ENCODE measurements around the gene MYRF. TPM values are rescaled to one million over a fixed set of nuclear protein-coding genes. Genes with fewer than 3 reads are reported as not detected.
A peak's percentile ranks its signal among the peaks of the same experiment; 100 is the strongest.

The MYRF gene
- total RNA-seq, 1 donor from 2014 or later, result 0.16 TPM

DNA sequence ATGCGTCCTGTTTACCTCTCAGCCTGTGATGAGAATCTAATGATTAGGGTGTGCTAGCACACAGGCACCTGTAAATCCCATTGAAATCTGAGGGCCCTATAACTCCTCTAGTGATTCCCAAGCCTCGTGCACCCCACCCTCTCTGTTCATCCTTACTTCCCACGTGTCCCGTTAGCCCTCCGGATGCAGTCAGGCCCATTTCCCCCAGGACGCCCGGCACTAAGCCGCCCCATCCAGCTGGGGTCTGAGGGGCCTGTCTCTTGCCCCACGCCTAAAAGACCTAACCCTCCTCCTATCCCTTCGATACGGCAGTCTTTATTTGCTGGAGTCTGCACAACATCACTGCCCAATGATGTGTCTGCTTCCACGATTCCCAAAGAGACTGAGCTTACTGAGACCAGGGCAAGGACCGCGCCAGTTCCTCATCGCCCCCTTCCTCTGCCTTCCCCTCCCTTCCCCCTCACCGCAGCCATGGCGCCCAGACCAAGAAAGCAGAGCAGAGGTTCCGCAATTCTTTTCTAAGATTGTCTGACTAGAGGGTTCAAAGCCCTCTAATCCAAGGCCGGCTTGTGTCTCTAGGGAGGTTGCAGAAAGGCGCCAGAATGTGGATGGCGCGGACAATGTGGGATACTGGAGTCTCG lies 74.6 kb downstream of the MYRF start:
- intact Hi-C loops (cut with DNase I), result no loop called here
- ATAC-seq (ENCODE audit: poor library complexity) (peak; percentile 3), DNase-seq (no peak)

DNA sequence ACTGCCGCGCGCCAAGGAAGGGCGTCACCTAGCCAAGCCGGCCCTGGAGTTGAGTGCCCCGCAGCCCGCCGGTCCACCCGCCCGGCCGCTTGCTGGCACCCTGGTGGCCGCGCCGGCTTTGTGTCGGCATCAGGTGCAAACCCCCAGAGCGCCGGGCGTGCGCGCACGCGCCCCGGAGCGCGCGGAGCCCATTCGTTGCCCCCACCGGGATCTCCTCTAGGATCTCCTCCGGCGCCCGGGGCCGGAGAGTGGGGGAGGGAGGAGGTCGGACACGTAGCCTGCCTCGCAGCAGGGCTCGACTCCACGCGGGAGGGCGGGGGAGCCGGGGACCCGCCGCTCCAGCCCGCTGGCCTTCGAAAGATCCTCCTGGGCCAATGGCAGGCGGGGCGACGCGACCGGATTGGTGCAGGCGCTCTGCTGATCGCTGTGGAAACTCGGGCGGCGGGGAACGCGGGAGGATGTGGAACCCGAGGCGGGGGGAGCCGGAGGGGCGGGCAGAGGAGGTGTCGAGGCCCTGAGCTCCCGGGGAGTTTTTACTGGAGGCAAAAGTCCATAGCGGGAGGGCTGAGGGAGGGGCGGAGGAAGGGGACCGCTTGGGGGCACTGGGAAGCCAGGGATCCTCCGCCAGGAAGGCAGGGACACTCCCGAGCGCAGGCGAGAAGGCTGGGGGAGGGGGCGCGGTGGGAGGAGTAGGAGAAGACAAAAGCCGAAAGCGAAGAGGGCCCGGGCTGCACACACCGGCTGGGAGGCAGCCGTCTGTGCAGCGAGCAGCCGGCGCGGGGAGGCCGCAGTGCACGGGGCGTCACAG lies 75.3 kb downstream of the MYRF start, which contains the start of gene FADS2:
TSS of gene FADS2 (plus strand) at position 730 of the 808 bp plus-strand sequence. CDS start 91 bp downstream, outside the sequence.
- intact Hi-C loops (cut with DNase I), result no loop called here

DNA sequence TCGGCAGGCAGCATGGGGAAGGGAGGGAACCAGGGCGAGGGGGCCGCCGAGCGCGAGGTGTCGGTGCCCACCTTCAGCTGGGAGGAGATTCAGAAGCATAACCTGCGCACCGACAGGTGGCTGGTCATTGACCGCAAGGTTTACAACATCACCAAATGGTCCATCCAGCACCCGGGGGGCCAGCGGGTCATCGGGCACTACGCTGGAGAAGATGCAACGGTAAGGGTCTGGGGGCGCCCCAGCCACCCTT lies 75.9 kb downstream of the MYRF start:
- DNase-seq (no peak), ATAC-seq (ENCODE audit: poor library complexity) (no peak)
- intact Hi-C loops (cut with DNase I), result no loop called here

More for the DNA sequence above, 75.3 kb downstream of the MYRF start, which contains the start of gene FADS2:
- peak; percentile 95 for DNase-seq
- ATAC-seq (ENCODE audit: poor library complexity), result peak; percentile 86

DNA sequence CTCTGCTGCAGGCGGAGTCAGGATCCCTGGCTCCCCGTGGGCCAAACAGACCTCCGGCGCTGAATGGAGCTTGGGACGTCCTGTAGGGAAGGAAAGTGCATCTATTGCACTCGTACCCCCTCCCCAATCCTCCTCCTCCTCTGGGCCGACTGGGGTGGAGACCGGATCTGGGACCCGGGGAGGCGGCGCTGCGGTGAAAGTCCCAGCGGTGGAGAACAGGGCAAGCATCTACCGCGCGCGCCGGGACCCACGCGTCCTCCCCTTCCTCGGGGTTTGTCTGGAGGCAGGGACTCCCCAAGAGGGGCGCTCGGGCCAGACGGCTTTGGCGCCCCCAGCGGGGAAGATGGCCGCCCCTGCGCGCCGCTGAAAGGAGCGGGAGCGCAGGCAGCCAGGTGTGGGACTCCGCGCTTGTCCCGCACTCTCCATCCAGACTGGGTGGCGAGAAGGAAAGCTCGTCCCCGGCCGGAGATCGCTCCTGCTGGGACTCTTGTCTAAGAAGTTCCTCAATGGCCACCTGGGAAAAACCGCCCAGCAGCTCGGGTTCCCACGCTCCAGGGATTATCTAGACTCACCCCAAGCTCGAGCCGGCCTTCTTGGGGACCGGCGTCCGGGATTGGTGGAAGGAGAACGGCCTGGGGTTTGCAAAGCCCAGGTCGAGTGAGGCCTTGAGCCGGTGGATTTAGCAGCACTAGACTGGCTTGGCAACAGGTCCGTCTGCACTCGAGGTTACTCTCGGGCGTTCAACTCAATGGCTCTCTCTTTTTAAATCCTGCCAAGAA lies 76.4 kb downstream of the MYRF start:
- intact Hi-C loops (cut with DNase I), result no loop called here
- peak; percentile 51 for ATAC-seq (ENCODE audit: poor library complexity)
- peak; percentile 69 for DNase-seq

DNA sequence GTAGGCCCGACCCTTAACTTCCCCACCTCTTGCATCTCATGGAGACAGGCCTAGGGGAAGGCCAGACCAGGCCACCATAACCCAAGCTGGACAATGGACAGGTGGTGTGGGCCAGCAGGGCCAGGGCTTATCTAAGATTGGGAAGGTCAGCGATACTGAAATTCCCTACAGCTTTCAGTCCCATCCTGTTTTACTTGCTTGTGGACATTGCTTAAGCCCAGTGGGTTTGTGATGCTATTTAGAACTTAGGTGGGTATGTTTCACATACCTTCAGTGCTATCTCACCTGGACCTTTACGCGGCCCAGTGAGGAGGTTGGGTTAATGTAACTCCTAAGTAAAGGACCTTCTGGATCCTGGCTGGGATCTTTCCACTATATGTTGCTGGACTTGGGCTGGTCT lies 77.4 kb downstream of the MYRF start:
- DNase-seq (no peak), ATAC-seq (ENCODE audit: poor library complexity) (no peak)
- intact Hi-C loops (cut with DNase I), result no loop called here

DNA sequence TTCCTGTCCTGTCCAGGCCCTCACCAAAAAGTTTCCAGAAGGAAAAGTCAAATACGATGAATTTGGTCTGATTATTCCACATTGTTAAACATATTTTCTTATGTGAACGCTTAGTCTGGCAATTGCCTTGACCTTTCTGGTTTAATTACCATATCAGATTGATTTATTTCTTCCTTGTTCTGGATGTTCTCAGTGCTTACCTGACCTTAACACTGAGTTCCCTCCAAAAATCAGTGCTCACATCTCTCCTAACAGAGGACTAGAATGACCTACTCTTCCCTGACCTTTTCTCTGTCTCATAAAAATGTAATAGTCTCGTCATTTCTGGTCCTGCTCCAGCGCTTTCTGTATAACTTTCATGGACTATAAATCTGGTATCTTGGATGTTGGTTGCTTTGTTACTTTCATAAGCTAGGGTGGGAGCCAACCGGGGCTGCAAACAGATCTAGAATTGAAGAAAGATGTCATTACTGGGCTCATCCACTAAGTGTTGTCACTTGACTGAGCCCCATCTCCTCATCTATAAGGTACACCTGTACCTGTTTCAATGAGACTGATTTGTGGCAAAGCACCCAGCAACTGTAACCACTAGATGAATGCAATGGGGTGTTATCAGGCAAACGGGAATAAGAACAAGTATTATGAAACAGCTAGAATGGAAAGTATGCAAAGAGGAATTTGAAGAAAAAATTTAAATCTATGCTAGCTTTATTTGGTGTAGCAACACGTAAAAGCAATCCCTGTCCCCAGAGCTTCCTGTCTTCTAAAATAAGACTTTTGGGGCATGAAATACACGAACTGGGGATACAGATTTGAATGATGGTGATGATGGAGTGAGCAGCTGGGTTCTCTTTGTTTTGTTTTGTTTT lies 78.0 kb downstream of the MYRF start:
- ATAC-seq (ENCODE audit: poor library complexity) (no peak), DNase-seq (no peak)
- intact Hi-C loops (cut with DNase I), result no loop called here

DNA sequence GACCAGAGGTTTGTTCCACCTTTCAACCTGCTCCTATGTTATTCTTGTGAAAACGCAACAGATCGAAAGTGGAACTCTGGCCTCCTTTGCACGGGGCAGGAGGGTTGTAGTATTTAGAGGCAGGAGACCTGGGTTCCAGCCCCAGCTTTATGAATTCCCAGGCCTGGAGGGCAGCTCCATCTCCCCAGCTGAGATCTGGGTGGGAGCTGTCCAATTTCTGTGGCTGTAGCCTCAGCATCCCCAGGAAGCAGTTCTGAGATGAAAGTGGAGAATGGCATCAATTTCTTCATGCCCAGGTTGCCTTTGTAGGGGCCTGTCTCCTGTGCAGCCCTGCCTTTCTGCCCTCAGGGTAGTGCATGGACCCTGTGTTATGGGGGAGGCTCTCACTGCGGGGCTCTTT lies 79.8 kb downstream of the MYRF start:
- no peak for ATAC-seq (ENCODE audit: poor library complexity)
- intact Hi-C loops (cut with DNase I), result no loop called here
- DNase-seq, result no peak

DNA sequence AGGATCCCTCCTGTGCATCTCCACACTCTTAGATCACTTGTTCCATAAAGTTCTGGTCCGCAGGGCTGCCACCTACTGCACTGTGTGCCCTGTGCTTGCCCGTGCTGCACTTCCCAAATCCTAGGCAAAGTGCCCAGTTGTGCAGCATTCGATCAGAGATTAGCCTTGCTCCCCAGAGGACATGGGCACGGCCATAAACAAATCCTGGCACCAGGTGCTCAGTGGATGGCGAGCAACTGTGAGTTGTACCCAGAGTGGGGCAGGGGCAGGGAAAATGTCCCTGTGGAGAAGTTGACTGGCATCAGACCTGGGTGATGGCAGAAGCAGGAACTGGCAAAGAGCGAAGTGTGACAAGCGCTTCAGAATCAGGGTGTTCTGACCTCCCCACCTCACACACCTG lies 80.3 kb downstream of the MYRF start:
- DNase-seq (peak; percentile 71), ATAC-seq (ENCODE audit: poor library complexity) (peak; percentile 53)
- intact Hi-C loops (cut with DNase I), result no loop called here

DNA sequence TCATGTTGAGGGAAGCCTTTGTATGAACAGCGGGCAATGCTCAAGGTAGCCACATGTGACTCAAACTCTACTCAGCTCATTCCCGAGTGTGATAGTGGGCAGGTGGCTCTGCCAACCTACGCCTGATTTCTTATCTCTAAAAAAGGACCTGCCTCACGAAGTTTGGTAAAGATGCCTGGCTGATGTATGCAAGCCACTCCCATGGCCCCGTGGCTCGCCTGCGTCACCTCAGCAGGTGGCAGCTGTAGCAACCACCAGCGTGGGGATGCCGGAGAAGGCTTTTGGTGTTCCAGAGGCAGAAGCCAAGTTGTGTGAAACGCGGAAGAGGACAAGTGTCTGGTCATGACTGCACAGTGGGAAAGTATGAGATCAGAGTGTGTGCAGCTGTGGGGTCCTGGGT lies 81.0 kb downstream of the MYRF start:
- no peak for DNase-seq
- ATAC-seq (ENCODE audit: poor library complexity), result no peak
- intact Hi-C loops (cut with DNase I), result no loop called here

DNA sequence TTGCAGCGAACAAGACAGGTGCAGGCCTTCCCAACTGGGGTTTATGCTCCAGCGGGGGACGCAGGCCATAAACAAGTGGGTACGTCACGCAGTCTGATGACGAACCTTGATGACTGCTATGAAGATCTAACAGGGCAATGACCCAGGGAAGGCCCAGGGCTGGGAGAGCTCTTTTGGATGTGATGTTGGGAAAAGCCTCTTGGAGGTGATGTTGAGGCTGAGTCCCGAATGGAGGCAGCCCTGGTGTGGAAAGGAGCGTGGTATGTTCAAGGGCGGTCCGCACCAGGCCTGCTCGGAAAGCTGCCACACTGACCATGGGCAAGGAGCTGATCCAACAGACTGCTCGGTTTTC lies 81.5 kb downstream of the MYRF start:
- intact Hi-C loops (cut with DNase I), result no loop called here
- ATAC-seq (ENCODE audit: poor library complexity), result no peak
- no peak for DNase-seq

DNA sequence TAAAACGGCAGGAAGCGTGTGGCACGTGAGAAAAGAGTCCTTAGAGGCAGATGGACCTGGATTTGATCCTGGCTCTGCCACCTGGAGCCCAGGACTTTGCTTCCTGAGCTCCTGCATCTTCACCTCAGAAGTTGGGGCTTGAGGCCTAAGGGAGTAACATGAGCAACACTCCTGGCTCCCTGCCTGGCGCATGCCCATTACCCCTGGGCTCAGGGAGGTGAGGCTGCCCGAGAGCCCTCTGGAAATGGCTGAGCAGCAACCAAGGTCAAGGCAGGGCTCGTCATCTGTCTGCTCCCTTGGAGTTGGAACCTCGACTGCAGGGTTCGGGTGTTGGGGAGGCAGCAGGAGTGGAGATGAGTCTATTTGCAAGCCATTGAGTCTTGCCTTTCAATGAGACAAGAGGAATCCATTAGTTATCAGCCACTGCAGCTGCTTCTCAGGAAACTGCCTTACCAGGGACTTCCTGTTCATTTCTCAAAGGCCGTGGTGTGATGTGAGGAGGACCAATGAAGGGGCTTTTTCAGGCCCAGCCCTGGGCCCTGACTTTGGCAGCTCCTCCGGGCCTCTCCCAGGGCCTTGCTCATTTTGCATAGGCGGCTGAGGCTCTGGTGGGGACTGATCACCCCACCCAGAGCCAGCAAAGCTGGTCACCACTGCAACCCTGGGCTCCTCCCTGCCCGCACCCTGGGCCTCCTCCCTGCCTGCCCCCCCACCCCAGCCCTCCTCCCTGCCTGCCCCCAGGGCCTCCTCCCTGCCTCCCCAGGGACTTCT lies 82.0 kb downstream of the MYRF start:
- intact Hi-C loops (cut with DNase I), result no loop called here
- DNase-seq (peak; percentile 78), ATAC-seq (ENCODE audit: poor library complexity) (peak; percentile 56)

DNA sequence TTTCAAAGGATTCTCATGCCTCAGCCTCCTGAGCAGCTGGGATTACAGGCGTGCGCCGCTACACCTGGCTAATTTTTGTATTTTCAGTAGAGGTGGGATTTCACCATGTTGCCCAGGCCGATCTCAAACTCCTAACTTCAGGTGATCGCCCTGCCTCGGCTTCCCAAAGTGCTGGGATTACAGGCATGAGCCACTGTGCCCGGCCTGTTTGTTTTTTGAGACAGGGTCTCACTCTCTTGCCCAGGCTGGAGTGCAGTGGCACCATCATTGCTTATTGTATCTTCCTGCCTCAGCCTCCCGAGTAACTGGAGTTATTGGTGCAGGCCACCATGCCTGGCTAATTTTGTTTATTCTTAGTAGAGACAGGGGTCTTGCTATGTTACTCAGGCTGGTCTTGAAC lies 83.8 kb downstream of the MYRF start:
- DNase-seq (no peak), ATAC-seq (ENCODE audit: poor library complexity) (no peak)
- intact Hi-C loops (cut with DNase I), result no loop called here

DNA sequence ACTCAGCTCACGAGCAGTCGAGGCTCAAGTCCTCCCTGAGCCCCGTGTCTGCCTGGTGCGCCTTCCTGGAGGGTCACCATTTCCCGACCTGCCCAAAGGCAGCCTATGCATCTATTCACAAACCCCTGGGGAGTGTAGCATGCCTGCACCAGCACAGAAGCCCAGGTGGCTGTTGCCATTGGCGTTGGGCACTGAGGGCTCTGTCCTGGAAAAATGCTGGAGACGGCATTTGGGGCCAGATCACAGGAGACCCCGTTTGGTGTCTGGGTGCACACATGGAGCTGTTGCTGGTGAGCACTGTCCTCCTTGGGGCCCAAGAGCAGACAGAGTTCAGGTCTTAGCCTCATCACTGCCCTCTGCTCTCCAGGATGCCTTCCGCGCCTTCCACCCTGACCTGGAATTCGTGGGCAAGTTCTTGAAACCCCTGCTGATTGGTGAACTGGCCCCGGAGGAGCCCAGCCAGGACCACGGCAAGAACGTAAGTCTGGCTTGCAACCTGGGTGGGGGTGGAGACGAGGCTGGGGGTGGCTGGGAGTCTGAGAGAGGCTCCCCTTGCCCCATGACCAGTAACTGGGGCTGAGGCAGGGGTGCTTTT lies 85.1 kb downstream of the MYRF start:
- DNase-seq, result no peak
- no peak for ATAC-seq (ENCODE audit: poor library complexity)
- intact Hi-C loops (cut with DNase I), result no loop called here

Other genes with a start within 250 kb of the MYRF start
- 0.46 TPM for gene LRRC10B, start 243.9 kb upstream of the MYRF start, total RNA-seq
- 23.7 TPM for gene SYT7, start 171.6 kb upstream of the MYRF start, total RNA-seq
- 4.2 TPM for gene DAGLA, start 72.2 kb upstream of the MYRF start, total RNA-seq
- gene TMEM258, start 40.0 kb downstream of the MYRF start, total RNA-seq, result 123 TPM
- gene FEN1, start 40.3 kb downstream of the MYRF start, total RNA-seq, result 6.3 TPM
- 21.3 TPM for gene FADS1, start 64.4 kb downstream of the MYRF start, total RNA-seq
- gene FADS2, start 75.7 kb downstream of the MYRF start, total RNA-seq, result 20.5 TPM
- gene FADS3, start 138.9 kb downstream of the MYRF start, total RNA-seq, result 76.0 TPM
- gene RAB3IL1, start 164.9 kb downstream of the MYRF start, total RNA-seq, result 10.8 TPM
- gene BEST1, start 197.7 kb downstream of the MYRF start, total RNA-seq, result 1.3 TPM
- gene FTH1, start 215.0 kb downstream of the MYRF start, total RNA-seq, result 2,228 TPM